Activated CD4-positive, alpha-beta T cell treated with anti-CD3 and anti-CD28 coated beads, Interleukin-2, amount 50 U/mL, for 4 hours (primary cell): ENCODE results near the gene CTNND2.

Experiments
- DNase-seq, 2 experiments: peaks; one replicate each; pipeline ENCODE4 v3.0.0-alpha.2; 2020

Gene CTNND2

DNA sequence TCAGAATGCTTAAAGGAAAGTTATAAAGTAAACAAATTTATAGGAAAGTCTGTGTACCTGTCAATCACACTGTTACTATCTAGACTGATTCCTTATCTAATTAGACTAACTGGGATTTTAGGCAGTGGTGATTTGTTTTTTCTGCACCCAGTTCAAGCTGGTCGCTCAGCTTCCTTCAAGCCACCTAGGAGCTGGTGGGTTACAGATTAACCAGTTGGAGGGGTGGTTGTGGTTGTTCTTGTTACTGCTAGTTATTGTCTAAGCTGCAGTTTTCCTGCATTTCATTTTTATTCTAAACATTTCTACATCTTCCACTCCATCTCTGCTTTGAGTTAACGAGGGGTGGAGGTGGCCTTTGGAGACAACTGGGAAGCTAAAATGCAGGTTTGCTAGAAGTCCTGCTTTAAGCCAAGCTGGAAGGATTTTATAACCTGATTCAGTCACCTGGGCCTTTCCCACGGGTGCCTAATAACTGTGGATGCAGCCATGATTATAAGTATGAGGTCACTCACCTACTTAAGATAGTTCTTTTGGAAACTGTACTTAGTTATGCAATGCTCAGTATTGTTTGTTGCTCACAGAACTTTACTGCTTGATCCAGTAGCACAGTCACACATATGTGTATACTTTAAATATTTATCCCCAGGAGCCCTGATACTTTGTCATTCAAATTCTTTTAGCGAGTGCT is 839.3 kb downstream of the CTNND2 start:
- no peak for DNase-seq

DNA sequence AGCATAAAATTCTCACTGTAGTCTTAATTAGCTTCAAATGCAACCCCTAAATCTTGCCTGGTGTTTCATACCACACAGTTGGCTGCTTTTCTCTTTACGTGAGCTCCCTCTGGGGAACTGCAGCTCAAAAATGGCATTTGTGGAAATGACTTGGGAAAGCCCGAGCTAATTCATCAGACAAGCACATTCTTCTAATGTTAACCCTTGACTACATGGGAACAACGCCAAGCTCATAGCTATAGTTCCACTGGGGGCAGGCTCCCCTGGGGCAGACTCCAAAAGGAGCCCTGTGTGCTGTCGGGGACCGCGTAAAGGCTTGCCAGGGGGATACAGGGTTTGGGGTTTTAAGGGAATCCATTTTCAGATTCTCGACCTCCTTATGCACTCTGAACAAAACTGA is 841.8 kb downstream of the CTNND2 start:
- no peak for DNase-seq

DNA sequence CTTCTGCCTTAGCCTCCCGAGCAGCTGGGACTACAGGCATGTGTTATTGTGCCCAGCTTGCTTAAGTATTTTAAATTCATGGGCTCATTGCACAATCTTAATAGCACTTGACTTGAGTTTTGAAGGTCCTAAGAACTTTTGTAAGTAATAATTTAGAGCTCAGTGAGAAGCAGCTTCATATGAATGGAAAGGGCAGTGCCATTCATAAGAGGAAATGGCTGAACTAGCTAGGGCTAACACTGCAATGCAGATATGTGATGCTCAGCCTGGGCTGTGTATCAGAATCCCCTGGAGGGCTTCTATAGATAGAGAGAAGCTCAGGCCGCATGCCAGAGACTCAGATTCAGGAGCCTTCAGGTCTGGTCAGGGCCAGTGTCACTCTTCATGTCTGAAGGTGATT is 847.7 kb downstream of the CTNND2 start:
- DNase-seq, result no peak

DNA sequence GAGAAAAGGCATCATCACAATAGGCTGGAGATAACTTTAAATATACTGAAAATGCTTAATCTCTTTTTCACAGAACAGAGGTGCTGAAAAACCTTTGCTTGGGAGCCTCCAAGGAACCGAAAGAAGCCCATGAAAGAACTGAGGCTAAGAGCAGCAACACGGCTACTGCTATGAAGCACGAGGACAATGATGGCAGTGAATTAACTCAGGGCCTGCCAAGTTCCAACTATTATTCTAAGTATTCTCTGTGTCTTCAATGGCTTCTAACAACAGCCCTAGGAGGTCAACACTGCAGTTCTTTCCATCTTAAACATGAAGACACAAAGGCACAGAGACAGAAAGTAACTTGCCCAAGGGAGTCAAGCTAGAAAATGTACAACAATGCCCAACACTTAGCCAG is 850.2 kb downstream of the CTNND2 start:
- DNase-seq, result no peak

DNA sequence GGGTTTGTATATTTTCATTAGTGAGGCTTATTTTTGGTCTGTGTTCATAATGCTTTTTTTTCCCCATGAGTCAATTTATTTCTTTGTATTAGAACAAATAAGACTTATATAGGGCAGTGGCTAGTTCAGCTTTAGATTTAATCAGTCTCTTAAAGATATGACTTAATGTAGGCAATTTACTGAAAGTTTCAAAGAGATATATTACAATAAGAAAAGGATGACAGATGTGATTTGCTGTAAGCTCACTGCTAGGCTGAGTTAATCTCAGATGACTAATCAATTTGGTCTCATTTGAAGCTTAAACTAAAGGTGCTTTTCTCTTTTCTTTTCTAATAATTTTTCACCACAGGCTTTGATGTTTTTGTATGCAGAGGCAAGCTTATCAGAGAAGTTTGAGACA is 851.4 kb downstream of the CTNND2 start:
- DNase-seq, result no peak

DNA sequence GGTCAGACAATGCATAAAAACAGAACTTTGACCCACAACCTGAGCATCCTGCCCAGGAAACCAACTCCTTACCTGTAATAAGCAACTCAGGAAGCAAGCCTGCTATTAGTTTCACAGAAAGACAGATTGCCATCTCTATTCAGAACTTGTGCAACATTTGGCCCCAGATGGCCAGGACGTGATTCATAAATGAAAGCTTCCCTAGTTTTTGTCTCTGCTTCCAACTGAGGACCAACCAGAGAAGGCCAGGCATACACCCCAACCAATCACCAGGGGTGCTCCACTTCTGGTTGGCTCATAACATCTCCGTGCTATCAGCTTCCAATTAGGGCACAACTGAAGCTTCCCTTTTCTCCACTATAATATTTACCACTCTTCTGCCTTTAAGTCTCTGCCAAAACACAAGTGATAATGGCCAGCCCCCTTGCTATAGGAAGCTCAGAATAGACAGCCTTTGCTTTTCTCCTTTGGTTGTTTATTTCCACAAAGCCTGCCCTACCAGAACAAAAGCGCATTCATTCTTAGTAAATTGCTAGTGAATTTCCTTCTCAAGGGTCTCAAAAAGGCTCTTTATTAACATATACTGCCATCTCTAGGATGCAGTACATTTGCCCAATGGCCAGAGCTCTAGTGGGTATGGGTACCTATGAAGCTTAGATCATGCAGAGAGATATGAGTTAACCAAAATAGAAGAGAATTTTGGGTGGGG is 853.5 kb downstream of the CTNND2 start:
- no peak for DNase-seq

DNA sequence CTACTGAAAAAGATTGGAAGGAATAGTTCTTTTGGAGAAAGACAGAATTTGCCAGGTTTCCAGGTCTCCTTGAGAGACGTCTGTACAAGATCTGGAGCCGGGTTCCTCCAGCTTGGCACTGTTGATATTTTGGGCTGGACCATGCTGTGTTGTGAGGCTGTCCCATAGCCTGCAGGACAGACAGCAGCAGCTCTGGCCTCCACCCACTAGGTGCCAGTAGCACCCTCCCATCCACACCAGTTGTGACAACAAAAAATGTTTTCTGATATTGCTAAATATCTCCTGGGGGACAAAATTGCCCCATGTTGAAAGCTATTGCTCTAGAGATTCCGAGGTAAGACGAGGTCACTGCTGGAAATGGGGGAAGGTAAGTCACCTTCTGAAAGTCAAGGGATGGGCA is 855.5 kb downstream of the CTNND2 start:
- no peak for DNase-seq

DNA sequence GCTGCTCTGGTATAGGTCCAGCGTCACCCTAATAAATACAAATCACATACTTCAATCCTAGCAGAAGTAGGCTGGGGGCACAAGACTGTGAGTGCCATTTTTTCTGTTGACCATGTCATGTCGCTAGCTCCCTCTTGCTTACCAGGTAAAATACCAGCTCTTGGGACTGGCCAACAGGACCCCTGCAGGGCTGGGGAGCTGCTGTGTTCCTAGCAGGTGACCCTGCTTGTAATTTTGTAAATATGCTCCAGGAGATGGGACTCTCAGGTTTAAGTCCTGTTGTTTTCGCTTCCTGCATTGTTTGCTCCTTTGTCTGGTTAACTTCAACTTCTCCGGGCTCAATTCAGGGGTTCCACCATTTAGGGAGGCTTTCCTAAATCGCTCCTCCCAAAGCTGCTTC is 856.6 kb downstream of the CTNND2 start:
- DNase-seq, result no peak

DNA sequence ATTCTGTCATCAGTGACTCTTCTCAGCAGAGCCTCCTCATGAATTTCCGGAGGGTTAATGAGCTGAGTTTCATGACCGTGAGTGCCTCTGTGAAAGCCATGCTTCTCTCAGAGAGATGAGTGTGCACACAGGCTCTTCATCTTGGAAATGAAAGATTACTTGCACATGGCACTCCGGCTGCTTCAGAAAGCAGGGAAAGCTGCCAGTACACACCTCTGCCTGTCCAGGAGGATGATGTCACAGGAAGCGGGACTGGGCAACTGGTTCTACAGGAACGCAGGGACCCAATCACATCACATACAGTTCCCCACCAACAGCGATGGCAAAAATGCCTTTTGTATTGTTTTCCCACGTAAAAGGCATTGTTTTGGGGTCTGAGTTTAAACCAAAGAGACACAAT is 857.2 kb downstream of the CTNND2 start:
- DNase-seq, result no peak

DNA sequence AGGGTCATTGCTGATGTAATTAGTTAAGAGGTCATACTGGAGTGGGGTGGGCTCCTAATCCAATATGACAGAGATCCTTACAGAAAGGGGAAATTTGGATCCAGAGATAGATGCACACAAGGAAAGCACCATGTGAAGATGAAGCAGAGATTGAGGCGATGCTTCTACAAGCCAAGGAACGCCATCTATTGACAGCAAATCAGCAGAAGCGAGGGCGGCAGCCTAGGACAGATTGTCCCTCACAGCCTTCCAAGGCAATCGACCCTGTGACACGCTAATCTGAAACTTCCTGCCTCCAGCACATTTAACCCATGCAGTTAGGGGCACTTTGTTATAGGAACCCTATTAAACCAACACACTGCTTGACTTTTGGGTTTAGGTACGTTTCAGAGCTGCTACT is 858.1 kb downstream of the CTNND2 start:
- DNase-seq, result no peak

DNA sequence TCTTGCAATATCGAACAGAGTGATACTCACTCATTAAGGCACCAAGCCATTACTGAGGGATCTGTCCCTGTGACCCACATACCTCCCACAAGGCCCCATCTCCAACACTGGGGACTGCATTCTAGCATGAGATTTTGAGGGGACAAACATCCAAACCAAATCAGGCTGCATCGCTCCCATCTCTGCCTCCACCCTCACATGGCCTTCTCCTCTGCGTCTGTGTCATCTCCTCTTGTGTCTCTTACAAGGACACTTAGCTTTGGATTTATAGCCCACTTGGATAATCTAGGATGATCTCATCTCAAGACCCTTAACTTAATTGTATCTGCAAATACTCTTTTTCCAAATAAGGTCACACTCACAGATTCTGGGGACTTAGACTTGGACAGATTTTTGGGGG is 858.8 kb downstream of the CTNND2 start:
- no peak for DNase-seq

DNA sequence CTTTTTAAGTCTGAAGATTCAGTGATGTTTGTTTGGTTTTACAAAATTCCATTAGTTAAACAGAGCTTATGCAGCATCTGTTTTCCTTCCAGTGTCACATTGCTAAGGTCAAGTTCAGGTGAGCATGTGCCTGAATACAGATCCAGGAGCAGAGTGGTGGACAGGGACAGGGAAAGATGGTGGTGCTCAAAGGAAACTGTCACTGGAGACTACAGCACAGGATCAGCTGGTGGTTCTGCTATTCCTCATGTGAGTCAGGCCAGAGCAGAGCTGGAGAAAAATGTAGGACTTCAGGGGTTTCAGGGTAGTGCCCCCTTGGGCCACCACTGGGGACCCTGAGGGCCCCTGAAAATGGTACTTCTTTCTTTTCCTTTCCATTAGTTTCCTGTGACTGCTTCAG is 859.7 kb downstream of the CTNND2 start:
- DNase-seq, result no peak

DNA sequence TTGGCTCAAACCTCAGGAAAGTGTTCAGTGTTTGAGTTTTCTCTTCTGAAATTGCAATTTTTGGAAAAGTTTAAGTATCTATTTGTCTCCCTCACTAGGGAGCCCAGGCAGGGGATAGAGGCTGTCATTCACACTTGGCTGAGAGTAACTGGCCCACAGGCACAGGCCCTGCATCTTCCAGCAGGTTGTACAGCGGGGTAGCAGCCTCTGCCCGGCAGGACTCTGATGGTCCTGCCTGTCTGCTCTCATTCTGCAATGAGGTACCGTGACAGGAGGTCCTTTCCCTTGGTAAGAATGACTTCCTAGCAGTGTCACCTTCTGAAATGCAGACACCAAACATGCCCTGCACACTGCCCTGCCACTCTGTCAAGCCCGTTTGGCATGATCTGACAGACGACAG is 860.4 kb downstream of the CTNND2 start:
- no peak for DNase-seq

DNA sequence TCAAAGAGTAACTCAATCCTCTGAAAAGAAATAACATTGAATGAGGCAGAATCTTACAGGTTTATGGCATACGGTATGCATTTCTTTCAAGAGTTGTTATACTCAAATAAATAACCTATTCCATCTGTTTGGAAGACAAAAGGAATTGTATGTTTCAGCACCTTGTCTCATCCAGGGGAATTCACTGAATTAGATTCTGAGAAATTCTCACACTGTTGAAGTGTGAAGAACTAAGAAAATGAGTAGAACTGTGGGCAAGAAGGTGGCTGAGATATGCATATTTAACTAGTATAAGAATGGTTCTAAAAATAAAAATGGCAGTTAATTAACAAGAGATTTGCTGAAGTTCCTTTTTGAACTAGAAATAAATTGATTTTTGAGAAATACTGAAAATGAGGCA is 863.9 kb downstream of the CTNND2 start:
- DNase-seq, result no peak

DNA sequence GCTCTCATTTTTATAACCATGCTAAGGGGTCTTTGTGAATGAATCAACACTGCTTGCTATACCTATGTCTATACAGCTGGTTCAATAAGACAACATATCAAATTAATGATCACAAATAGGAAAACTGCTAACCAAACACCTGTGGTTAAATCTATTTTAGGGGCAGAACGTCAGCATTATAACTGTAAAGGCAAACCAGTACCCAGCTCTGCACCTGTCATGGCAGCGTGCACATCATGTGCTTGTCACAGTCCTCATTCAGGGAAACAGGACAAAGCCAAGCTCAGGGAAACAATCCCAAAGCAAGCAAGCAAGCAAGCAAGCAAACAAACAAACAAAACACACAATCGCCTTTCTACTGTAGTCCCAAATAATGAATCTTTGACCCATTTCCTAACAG is 865.5 kb downstream of the CTNND2 start:
- no peak for DNase-seq

DNA sequence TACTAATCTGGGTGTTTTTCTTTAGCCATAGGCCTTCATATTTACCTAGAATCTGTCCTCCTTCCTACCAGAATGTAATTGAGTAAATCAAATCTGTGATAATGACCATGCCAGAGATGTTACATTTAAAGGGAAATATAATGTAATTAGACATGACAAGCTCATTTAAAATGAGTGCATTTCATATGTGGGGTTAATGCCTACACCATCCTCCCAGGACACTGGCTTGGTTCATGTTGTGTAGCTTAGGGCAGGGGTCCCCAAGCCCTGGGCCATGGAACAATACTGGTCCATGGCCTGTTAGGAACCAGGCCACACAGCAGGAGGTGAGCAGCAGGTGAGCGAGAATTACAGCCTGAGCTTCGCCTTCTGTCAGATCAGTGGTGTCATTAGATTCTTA is 866.3 kb downstream of the CTNND2 start:
- no peak for DNase-seq

DNA sequence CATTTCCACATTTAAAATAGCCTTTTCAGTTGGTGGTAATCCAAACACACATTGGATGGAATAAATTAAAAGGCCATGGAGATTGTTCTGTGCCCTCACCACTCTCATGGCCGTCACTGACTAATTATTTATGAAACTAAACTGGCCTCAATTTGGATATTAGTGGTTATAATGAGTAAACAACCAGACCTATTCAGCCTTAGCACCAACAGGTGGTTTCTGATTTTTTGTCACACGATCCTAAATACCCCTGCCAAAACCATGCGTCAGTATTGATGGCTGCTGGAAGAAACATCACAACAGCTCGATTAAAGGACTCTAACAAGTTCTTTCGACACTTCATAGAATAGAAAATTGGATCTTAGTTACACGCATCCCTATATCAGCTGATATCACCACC is 867.2 kb downstream of the CTNND2 start:
- no peak for DNase-seq

DNA sequence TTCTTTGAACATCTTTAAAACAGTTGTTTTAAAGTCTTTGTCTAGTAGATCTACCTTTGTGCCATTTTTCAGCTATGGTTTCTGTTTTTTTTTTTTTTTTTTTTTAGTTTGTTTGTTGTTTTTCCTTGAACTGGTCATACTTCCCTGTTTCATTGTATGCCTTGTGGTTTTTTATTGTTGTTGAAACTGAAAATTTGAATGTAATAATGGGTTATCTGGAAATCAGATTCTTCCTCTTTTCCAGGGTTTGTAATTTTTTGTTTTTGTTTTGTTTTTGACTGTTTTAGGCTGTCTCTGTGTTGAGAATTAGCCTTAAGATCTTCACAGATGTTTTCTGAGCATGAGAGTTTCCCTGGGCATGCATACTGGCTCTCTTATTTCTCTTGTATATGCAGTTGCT is 873.6 kb downstream of the CTNND2 start:
- DNase-seq, result no peak

DNA sequence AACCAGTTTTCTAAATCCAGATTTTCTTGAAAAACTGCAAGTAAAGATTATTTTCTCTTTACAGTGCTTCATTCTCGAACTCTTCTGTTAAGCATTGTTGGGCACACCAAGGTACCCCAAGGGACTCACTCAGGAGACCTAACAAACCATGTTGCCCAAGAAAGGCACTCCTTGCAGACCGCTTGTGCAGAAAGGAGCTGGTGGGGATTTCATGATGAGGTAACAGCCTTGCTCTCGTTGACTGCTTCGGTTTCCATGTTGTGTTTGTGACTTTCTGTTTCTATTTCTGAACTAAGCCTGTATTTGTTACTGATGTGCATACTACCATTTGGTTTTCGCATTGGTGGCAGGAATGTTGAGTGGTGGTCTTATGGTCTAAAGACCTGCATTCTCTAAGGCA is 876.6 kb downstream of the CTNND2 start:
- DNase-seq, result no peak

DNA sequence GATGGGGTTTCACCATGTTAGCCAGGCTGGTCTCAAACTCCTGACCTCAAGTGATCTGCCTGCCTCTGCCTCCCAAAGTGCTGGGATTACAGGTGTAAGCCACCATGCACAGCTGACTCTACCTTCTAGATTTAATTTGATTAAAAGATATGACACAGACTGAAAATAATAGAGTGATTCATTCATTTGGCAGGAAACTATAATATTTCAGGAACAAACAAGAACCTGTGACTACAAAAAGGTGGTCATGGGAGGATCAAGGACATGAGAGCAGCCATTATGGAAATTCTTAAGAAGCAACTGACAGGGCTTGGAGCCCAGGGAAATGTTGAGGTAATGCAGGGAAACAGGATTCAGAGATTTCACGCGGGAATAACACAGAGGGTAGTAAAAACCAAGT is 877.7 kb downstream of the CTNND2 start:
- DNase-seq, result no peak

DNA sequence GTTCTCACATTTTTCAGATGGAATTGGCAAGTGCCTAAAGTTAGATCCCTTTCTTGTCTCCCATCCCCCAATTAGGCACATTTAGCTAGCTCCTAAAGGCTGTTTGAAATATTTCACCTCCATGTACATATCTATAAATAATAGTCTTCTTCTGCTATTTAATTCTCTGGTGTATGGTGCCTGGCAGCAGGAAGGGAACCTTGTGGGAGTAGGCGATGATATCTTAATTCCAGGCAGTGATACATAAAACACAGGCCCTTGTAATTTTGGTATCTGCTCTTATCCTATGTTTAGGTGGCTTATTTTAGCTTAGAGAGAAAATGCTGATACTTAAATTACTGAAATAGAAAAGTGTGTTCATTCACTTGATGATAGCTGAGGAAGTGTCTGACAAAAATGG is 880.3 kb downstream of the CTNND2 start:
- DNase-seq, result no peak

DNA sequence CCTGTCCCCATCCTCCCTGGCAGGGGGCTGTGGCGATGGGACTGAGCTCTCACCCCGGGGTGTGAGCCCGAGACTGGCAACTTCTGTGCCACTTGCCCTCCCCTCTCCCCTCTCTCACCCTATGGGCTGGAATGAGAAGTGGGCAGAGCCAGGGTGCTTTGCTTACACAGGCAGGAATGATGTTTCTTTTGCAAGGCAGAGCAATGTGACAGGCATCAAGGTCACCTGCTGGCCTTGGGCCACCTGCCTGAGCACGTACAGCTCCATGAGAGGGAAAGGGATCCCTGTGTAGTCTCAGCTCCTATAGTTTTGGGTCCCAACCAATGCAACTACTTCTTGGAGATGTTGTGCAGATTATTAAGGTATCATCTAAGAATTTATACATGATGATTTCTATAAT is 890.5 kb downstream of the CTNND2 start:
- no peak for DNase-seq

DNA sequence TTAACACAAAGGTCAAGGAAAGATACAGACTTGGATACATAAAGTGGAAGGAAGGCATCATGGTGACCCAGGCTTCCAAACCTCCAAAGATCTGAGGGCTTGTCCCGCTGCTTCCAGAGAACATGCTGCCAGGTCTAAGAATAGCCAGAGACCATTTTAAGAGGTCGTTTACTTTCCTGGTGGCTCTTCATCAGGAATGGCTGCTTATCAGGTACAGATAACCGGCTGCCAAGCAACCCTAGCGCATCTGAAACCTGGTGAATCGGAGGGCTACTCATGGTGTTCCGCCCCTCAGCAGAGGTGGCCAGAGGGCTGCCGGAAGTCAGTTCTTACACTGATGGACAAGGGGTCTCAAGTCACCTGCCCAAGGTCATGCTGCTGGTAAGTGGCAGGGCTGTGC is 892.0 kb downstream of the CTNND2 start:
- DNase-seq, result no peak

DNA sequence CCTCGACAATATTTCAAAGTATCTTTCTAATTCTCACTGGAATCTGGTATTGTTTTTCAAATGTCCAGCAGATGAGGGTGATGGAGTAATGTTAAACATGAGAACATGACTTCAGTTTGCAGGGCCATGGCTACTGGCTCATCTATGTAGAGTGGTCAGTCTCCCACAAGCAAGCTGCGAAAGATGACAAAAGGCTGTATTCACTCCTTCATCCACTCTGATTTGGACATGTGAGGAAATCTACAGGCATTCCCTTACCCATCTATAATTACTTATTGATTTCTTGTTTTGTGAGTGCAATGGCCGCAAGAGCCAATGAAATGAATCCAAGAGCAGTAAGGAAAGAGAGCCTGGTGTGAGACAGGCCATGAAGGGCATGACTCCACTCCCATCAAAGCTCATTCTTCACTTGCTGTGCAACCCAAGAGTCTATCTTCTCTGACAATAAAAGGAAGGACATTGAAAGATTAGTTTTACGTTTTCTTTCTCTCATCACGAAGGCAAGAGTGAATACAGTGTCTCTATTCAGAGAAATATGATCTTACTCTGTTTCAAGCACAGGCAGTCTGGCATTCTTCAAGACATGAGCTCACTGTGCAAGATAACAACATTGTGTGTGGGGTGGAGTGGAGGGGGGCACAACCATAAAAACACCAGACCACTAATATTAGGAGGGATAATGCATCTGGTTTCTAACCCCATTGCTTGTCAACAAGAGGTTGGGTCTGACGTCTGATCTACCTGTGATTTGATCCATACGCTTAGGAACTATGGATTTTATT is 893.6 kb downstream of the CTNND2 start:
- DNase-seq, result no peak
